SH-SY5Y (cell line): Measurements from ENCODE around the gene ARFGEF3.

Experiments used
- GATA2 ChIP-seq: IDR thresholded peaks from 2 replicates; pipeline ENCODE4 v1.6.1; 2011; ENCODE audit warnings: mild to moderate bottlenecking, low read depth, low read length
- GATA3 ChIP-seq: IDR thresholded peaks from 2 replicates; pipeline ENCODE4 v1.6.1; 2011; ENCODE audit warnings: low read depth, mild to moderate bottlenecking, low read length, moderate library complexity

- TF ChIP-seq GATA2 = no peak
- no peak for TF ChIP-seq GATA3
Measured at GRCh38 chr6:138377042-138377441, 215.3 kb downstream of the ARFGEF3 start.
